Retinal pigment epithelial cell (primary cell): ENCODE measurements around the gene SDHAF1.

Source experiments
- DNase-seq: peaks from one replicate; pipeline ENCODE4 v3.0.0-alpha.2; 2010; ENCODE audit warnings: low read depth
- H3K4me3 ChIP-seq: 2 replicates; pipeline ENCODE4 v1.5.1; 2011; ENCODE audit warnings: mild to moderate bottlenecking, low read length, control low read depth, moderate library complexity
- TF ChIP-seq, protein P1 (sequence below): conservative IDR thresholded peaks from 2 replicates; pipeline ENCODE4 v1.5.1; 2011; ENCODE audit warnings: low read depth, low read length, control low read depth, inconsistent platforms

SDHAF1 gene

DNA sequence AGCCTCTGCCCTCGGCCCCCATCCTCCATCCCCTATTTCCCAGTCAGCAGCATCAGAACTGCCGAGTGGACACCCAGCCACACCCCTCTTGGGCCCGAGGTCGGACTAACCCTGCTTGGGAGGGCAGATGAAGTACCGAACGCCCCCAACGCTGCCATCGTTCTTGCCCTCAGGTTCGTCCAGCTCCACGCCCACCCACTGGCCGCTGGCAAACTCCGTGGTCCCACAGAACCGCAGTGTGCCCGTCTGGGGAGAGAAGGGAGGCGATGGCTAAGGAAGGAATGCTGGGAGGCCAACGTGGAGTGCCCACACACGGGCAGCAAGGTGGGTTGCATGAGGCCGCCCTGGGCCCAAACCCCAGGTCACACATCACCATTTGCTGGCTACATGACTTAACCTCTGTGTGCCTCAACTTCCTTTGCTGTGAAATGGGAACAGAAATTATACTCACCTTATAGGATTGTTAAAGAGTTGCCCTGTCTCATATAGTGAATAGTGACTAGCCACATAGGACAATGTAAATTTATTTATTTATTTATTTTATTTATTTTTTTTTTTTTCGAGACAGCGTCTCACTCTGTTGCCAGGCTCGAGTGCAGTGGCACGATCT is 24.2 kb downstream of the SDHAF1 start:
- TF ChIP-seq, protein P1, sequence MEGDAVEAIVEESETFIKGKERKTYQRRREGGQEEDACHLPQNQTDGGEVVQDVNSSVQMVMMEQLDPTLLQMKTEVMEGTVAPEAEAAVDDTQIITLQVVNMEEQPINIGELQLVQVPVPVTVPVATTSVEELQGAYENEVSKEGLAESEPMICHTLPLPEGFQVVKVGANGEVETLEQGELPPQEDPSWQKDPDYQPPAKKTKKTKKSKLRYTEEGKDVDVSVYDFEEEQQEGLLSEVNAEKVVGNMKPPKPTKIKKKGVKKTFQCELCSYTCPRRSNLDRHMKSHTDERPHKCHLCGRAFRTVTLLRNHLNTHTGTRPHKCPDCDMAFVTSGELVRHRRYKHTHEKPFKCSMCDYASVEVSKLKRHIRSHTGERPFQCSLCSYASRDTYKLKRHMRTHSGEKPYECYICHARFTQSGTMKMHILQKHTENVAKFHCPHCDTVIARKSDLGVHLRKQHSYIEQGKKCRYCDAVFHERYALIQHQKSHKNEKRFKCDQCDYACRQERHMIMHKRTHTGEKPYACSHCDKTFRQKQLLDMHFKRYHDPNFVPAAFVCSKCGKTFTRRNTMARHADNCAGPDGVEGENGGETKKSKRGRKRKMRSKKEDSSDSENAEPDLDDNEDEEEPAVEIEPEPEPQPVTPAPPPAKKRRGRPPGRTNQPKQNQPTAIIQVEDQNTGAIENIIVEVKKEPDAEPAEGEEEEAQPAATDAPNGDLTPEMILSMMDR: no peak

DNA sequence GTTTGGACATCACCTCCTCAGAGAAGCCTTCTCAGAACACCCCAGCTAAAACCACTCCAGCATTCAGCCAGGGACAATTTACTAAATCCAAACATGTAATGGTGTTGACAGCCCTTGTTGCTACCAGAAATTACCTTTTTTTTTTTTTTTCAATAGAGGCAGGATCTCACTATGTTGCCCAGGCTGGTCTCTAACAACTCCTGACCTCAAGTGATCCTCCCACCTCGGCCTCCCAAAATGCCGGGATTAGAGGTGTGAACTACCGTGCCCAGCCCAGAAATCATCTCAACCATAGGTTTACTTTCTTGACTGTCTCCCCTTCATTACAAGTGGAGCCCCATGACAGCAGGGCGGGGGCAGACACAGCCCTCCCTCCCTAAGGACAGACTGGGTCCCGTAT is 28.4 kb downstream of the SDHAF1 start:
- TF ChIP-seq, protein P1: no peak
- H3K4me3 ChIP-seq: no peak overlapping the region
- DNase-seq: no peak

More for the DNA sequence above, 24.2 kb downstream of the SDHAF1 start:
- H3K4me3 ChIP-seq: no peak overlapping the region
- no peak for DNase-seq

DNA sequence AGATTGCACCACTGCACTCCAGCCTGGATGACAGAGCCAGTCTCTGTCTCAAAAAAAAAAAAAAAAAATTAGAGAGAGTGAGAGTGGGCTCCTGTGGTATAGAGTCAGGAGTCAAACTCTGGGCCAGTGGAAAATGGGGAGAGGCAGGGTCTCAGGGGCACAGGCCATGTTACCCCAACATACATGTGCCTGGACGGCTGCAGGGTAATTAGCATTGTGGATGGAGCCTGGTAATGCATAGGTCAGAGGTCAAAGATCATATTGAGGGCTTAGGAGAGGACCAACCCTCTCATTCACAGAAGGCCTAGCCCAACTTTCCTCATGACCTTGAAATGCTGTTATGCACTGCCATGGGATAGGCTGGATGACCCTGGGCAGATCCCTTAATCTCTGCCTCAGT is 30.6 kb downstream of the SDHAF1 start:
- TF ChIP-seq, protein P1: no peak
- DNase-seq: no peak
- no peak overlapping the region for H3K4me3 ChIP-seq

DNA sequence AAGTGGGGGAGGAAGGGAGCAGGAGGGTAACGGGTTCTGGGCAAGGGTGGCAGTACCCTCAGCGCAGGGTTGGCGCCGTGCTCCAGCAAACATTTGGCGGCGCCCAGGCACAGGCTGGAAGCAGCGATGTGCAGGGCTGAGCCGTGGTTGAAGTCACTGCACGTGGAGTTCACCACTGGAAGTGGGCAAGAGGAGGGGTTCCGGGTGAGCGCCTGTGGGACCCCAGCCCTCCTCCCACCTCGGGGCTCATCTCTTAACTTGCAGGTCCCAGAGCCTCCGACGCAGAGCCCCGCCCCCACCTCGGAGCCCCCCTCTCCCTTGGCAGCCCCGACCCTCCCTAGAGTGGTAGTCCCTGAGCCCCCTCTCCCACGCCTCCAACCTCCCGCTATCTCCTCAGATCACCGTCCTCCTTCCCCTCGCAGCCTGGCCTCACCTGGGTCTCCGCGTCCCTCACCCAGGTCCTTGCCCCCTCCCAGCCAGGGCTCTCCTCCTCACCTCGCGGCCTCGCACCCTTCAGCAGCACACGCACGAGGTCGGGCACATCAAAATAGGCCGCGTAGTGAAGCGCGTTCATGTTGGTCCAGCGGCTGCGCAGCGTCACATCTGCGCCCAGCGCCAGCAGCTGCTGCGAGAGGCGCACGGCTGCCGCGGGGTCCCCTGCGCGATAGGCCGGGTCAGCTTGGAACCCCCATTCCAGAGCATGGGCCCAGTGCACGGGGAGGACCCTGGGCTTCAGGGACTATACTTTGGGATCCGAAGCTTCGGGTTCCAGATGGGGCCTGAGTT is 31.3 kb downstream of the SDHAF1 start:
- no peak for DNase-seq
- no peak overlapping the region for H3K4me3 ChIP-seq
- TF ChIP-seq, protein P1: no peak

DNA sequence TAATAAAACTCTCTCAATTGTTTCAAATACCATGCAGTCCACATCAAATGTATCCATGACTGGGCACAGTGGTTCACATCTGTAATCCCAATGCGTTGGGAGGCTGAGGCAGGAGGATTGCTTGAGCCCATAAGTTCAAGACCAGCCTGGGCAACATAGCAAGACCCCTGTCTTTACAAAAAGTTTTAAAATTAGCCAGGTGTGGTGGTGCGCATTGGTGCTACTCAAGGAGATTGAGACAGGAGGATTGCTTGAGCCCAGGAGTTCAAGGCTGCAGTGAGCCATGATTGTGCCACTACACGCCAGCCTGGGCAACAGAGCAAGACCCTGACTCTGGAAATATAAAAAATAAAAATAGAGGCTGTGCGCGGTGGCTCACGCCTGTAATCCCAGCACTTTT is 32.7 kb downstream of the SDHAF1 start:
- TF ChIP-seq, protein P1: no peak
- no peak for DNase-seq
- no peak overlapping the region for H3K4me3 ChIP-seq

DNA sequence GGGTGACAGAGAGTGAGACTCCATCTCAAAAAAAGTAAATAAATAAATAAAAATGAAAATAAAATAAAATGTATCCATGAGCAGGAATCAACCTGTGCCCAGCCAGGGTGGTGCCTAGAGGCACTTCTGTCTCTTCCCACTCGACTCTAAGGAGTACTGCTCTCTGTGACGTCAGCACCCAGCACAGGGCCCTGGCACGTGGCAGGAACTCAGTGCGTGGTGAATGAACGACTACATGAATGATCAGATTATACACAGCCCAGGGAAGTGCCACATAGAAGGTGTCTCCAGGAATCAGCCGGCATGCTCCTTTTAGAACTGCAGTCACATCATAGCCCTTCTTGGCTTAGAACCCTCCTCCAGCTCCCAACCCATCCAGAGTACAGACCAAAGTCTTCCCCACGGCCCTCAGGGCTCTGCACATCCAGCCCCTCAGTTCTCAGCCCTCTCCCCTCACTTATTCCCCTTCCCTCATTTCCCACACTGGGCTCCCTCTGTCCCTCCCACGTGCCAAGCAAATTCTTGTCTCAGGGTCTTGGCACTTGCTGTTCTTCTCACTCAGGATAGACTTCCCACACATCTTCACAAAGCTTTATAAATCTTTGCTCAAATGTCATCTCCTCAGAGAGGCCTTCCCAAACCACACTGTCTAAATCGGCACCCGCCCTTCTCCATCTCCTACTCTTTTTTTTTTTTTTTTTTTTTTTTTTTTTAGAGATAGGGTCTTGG is 33.5 kb downstream of the SDHAF1 start:
- TF ChIP-seq, protein P1: no peak
- no peak overlapping the region for H3K4me3 ChIP-seq
- DNase-seq: no peak
